AML-193 (cell line): Measurements from ENCODE around the gene KCNK4.

ENCODE experiments used
- DNase-seq, 2 experiments: peaks; one replicate each; lab custom pipeline; 2025; lab: John Stamatoyannopoulos, UW

KCNK4 gene

GRCh38 chr11:64324692-64325469 lies 33.8 kb downstream of the KCNK4 start:
- no peak for DNase-seq

- no peak for DNase-seq
These were observed 36.3 kb downstream of the KCNK4 start for GRCh38 chr11:64327375-64327774.

GRCh38 chr11:64327993-64328392 lies 36.9 kb downstream of the KCNK4 start:
- DNase-seq: no peak

DNA sequence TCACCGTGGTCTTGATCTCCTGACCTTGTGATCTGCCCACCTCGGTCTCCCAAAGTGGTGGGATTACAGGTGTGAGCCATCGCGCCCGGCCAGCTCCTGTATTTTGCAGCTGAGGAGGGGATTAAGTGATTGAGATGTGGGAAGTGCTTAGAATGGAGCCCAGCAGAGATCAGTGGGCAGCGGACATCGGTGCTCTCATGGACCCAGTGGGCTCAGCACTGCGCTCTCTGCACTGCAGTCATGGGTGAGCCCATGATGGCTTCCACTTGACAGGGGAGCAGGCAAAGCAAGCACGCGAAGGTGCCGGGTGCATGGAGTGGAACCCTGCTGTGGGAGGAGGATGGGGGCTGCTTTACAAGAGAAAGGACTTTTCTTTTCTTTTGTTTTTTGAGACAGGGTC lies 39.8 kb downstream of the KCNK4 start:
- DNase-seq: no peak

DNA sequence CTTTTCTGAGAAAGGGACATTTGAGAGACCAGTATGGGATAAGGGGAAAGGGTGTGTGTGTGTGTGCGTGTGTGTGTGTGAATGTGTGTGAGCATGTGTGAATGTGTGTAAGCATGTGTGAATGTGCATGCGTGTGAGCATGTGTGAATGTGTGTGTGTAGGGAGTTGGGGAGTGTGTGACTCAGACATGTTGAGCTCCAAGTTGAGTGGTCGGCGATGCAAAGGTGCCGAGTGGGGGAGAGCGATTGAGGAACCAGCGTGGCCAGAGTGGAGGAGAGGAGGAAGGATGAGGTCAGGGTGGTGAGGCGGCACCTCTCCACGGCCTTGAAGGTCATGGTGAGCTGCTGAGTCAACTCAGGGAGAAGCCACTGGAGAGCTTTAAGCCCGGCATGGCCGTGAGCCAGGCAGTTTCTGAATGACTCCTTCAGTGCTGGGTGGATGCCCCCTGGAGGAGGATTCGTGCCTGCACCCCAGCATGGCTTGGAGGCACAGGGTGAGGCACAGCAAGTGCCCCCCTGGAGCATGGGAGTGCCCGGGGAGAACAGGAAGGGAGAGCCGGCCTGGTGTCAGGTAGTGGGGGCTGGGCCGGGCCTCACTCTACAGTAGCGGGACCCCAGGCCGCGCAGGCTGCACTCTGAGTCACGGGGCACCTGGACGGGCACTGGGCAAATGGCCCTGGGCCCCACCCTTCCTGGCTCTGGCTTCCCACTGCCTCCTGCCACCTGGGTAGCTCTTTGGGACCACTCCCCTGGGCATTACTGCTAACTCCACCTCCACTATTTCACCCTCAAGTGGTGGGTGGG lies 40.7 kb downstream of the KCNK4 start:
- peak; percentile 90 to 91 for DNase-seq

- DNase-seq: no peak
These were observed 42.5 kb downstream of the KCNK4 start for GRCh38 chr11:64333556-64333955.

GRCh38 chr11:64334764-64335735 lies 43.9 kb downstream of the KCNK4 start:
- peak; percentile 81 to 88 for DNase-seq

GRCh38 chr11:64337538-64338249 lies 46.6 kb downstream of the KCNK4 start:
- no peak for DNase-seq

DNA sequence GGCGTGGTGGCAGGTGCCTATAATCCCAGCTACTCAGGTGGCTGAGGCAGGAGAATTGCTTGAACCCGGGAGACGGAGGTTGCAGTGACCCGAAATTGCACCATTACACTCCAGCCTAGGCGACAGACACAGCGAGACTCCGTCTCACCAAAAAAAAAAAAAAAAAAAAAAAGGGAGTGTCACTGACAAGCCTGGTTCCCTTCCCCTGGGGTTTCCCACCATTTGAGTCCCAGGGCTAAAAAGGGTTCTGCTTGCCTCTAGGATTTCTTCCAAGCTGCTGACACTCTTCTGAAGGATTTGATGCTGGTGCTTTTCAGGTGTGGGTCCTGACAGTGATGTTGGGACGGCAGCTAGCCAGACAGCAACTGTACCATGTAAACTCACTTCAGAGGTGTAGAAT lies 47.6 kb downstream of the KCNK4 start:
- DNase-seq: no peak

- DNase-seq: no peak
These were observed 48.2 kb downstream of the KCNK4 start for GRCh38 chr11:64339286-64339685.

DNA sequence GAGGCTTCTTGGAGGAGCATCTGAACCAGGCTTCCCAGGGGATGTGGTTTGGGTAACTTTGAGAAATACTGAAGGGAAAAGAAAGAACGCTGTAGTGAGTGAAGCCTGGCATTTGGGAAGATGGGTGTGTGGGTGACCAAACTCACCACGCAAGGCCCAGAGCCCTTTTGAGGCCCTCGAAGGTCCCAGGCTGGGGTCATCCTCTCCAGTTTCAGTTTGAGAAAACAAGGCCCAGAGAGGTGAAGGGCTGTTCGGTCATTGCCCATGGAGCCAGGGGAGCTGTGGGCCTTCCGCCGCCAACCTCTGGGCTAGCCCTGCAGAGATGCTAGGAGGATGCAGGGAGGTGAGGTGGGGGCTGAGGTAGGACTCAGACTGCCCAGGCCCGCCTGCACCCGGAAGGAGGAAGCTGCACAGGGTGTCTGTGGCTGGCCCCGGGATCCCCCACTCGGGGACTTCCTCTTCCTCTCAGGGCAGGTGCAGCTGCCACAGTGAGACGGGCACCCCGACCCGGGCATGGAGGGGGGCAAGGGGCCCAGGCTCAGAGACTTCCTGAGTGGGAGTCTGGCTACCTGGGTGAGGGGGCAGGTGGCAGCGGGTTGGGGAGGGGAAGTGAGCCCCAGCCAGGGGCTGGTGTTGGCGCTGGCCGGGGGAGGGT lies 48.8 kb downstream of the KCNK4 start, which contains the start of gene CCDC88B:
CCDC88B (plus strand) TSS at position 451 of the 655 bp plus-strand sequence; CDS start at position 514, 63 bp downstream.
- DNase-seq: peak; percentile 63 to 73

DNA sequence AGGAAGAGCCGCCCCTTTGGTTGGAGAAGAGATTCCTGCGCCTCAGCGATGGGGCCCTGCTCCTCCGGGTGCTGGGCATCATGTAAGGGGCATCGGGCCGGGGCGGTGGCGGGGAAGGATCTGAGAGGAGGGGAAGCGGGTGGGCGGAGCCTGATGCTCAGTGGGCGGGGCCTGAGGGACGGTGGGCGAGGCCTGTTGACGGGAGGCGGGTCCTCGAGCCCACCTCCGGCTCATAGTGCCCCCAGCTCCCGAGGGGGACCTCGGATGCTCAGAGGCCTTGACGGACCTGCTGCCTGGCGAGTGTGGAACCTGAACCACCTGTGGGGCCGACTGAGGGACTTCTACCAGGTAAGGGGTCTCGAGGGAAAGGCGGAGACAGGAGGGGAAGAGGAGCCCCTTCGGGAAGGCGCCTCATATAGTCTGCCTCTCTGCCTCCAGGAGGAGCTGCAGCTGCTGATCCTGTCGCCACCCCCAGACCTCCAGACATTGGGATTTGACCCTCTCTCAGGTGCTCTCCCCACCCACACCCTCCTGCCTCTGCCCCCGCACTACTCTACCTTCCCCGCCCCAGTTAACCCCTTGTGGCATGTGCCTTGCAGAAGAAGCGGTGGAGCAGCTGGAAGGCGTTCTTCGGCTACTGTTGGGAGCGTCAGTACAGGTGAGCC lies 49.7 kb downstream of the KCNK4 start:
- no peak for DNase-seq

DNA sequence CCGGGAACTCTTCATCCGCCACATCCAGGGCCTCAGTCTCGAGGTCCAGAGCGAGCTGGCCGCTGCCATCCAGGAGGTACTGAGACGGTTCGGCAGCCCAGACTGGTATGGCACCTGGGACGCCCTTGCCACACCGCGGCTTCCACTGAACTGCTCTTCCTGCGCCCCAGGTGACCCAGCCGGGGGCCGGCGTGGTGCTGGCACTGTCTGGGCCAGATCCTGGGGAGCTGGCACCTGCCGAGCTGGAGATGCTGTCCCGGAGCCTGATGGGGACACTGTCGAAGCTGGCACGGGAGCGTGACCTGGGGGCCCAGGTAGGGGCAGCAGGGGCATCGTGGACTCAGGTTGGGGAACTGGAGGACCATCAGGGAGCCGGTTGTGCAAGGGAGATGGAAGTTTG lies 50.3 kb downstream of the KCNK4 start:
- no peak for DNase-seq

- peak; percentile 58 to 79 for DNase-seq
These were observed 51.0 kb downstream of the KCNK4 start for GRCh38 chr11:64341851-64342791.

- no peak for DNase-seq
These were observed 52.0 kb downstream of the KCNK4 start for GRCh38 chr11:64342869-64343745.

DNA sequence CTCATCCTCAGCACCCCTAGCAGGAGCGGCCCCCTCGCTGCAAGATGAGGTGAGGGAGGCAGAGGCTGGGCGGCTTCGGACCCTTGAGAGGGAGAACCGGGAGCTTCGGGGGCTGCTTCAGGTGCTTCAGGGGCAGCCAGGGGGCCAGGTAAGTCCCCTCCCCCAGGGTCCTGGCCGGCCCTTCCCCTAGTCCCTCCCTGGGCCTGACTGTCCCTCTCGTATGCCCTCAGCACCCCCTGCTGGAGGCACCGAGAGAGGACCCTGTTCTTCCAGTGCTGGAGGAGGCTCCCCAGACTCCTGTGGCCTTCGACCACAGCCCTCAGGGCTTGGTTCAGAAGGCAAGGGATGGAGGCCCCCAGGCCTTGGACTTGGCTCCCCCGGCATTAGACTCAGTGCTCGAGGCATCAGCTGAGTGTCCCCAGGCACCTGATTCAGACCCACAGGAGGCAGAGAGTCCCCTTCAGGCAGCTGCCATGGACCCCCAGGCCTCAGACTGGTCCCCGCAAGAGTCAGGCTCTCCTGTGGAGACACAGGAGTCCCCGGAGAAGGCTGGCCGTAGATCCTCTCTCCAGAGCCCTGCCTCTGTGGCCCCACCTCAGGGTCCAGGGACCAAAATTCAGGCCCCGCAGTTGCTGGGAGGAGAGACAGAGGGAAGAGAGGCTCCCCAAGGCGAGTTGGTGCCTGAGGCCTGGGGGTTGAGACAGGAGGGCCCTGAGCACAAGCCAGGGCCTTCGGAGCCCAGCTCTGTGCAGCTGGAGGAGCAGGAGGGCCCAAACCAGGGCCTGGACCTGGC lies 52.9 kb downstream of the KCNK4 start:
- DNase-seq: peak in 1 of 2 experiments; percentile 7

- DNase-seq: no peak
These were observed 53.7 kb downstream of the KCNK4 start for GRCh38 chr11:64344787-64345186.
